DND-41 (cell line): ENCODE data around the gene EFR3B.

ENCODE experiments used
- ATAC-seq: fragments of 200-7000 bp; cut with Tn5 transposase; 3 replicates; pipeline ENCODE4 v1.9.1; 2021; ENCODE audit warnings: low read depth; ENCODE audit not compliant: insufficient read depth
- DNase-seq: peaks from one replicate; pipeline ENCODE4 v3.0.0-alpha.2; 2020
- H2AFZ ChIP-seq: 2 replicates; pipeline ENCODE4 v1.6.0; 2012; ENCODE audit warnings: low read depth, low read length
- H3K27ac ChIP-seq: 2 replicates; pipeline ENCODE4 v1.5.1; 2012; ENCODE audit warnings: low read length, inconsistent platforms
- H3K27me3 ChIP-seq: fragments of 200-600 bp; sonication (generic); 2 replicates; pipeline ENCODE4 v1.6.0; 2012; ENCODE audit warnings: low read length, mild to moderate bottlenecking, inconsistent platforms; ENCODE audit not compliant: insufficient read depth, poor library complexity
- H3K36me3 ChIP-seq: 2 replicates; pipeline ENCODE4 v1.5.1; 2012; ENCODE audit warnings: low read length, inconsistent platforms; ENCODE audit not compliant: insufficient read depth
- H3K4me1 ChIP-seq: 2 replicates; pipeline ENCODE4 v1.5.1; 2012; ENCODE audit warnings: mild to moderate bottlenecking, low read length; ENCODE audit not compliant: insufficient read depth
- H3K4me2 ChIP-seq: 2 replicates; pipeline ENCODE4 v1.6.0; 2012; ENCODE audit warnings: mild to moderate bottlenecking, moderate library complexity, low read length, inconsistent platforms; ENCODE audit not compliant: insufficient read depth
- H3K4me3 ChIP-seq, 2 experiments: fragments of 200-600 bp in 1 of 2; shearing (Covaris generic) in 1 of 2; 2 replicates each; pipeline ENCODE4 v1.5.1; 2012 to 2016; ENCODE audit warnings: inconsistent platforms in 2 of 2, low read length in 2 of 2, mild to moderate bottlenecking in 2 of 2, low read depth in 1 of 2, moderate library complexity in 1 of 2
- H3K79me2 ChIP-seq: 2 replicates; pipeline ENCODE4 v1.6.0; 2012; ENCODE audit warnings: low read length, inconsistent platforms; ENCODE audit not compliant: insufficient read depth
- H3K9ac ChIP-seq: 2 replicates; pipeline ENCODE4 v1.6.0; 2012; ENCODE audit warnings: low read depth, mild to moderate bottlenecking, inconsistent platforms, low read length, moderate library complexity
- H3K9me3 ChIP-seq: 2 replicates; pipeline ENCODE4 v1.5.1; 2012; ENCODE audit warnings: low read length, moderate library complexity, mild to moderate bottlenecking, inconsistent platforms; ENCODE audit not compliant: insufficient read depth, severe bottlenecking
- H4K20me1 ChIP-seq: 2 replicates; pipeline ENCODE4 v1.6.0; 2012; ENCODE audit warnings: low read length; ENCODE audit not compliant: insufficient read depth
- CTCF ChIP-seq: IDR thresholded peaks from 2 replicates; pipeline ENCODE4 v1.5.1; 2012; ENCODE audit warnings: borderline replicate concordance, low read length, moderate library complexity, mild to moderate bottlenecking; ENCODE audit not compliant: poor library complexity, severe bottlenecking; ENCODE audit errors: extremely low read depth
- EZH2 ChIP-seq: IDR thresholded peaks from 3 replicates; pipeline ENCODE4 v1.6.1; 2012; ENCODE audit warnings: borderline replicate concordance, low read depth, mild to moderate bottlenecking, moderate library complexity, low read length, inconsistent platforms; ENCODE audit not compliant: severe bottlenecking

The EFR3B gene

GRCh38 chr2:25000036-25000435, 41.8 kb upstream of the EFR3B start:
- TF ChIP-seq CTCF (no peak), EZH2 (no peak)
- no peaks in the 10 kb centered on the region for H4K20me1 ChIP-seq
- H2AFZ ChIP-seq, result no peak overlapping the region
- no peaks in the 10 kb centered on the region for H3K4me1 ChIP-seq
- H3K79me2 ChIP-seq, result no peaks in the 10 kb centered on the region
- DNase-seq (no peak), ATAC-seq (no peak)
- no peak overlapping the region for H3K27ac ChIP-seq
- H3K9ac ChIP-seq, result no peak overlapping the region
- no peaks in the 10 kb centered on the region for H3K36me3 ChIP-seq
- H3K9me3 ChIP-seq, result no peaks in the 10 kb centered on the region
- H3K27me3 ChIP-seq, result peaks cover 5% of the 10 kb centered on the region
- no peak overlapping the region for H3K4me2 ChIP-seq
- H3K4me3 ChIP-seq, result no peak overlapping the region

- Histone ChIP-seq H4K20me1 (no peaks in the 10 kb centered on the region), H3K9ac (no peak overlapping the region), H3K4me1 (no peaks in the 10 kb centered on the region), H3K79me2 (no peaks in the 10 kb centered on the region), H2AFZ (no peak overlapping the region), H3K36me3 (no peaks in the 10 kb centered on the region), H3K4me3 (no peak overlapping the region), H3K27me3 (peaks cover 5% of the 10 kb centered on the region), H3K27ac (no peak overlapping the region), H3K9me3 (no peaks in the 10 kb centered on the region), H3K4me2 (no peak overlapping the region)
- TF ChIP-seq CTCF (no peak), EZH2 (no peak)
- DNase-seq (no peak), ATAC-seq (no peak)
Measured at GRCh38 chr2:25000503-25001324, 41.2 kb upstream of the EFR3B start.

GRCh38 chr2:25001325-25001637, 40.6 kb upstream of the EFR3B start:
- H3K4me2 ChIP-seq, result no peak overlapping the region

More at GRCh38 chr2:25001325-25001637, 40.6 kb upstream of the EFR3B start:
- H3K9me3 ChIP-seq, result no peaks in the 10 kb centered on the region
- H3K9ac ChIP-seq, result no peak overlapping the region
- H2AFZ ChIP-seq, result no peak overlapping the region
- no peak overlapping the region for H3K27ac ChIP-seq
- DNase-seq (no peak), ATAC-seq (no peak)
- H3K4me1 ChIP-seq, result no peaks in the 10 kb centered on the region
- no peak overlapping the region for H3K4me3 ChIP-seq
- no peaks in the 10 kb centered on the region for H4K20me1 ChIP-seq
- peaks cover 5% of the 10 kb centered on the region for H3K27me3 ChIP-seq
- H3K36me3 ChIP-seq, result no peaks in the 10 kb centered on the region
- TF ChIP-seq CTCF, result no peak
- no peak for TF ChIP-seq EZH2
- H3K79me2 ChIP-seq, result no peaks in the 10 kb centered on the region
